Ramos (cell line): ENCODE results near the gene WDR38.
"Not testable (repeated sequence)": the region's sequence is repeated elsewhere in the genome, so short reads cannot be mapped to it uniquely, and the experiment has no call there.

Experiments
- in situ Hi-C: fragments of 300-500 bp; cut with MboI; formaldehyde crosslinking; loops from one replicate; pipeline ENCODE4 v1.14.3; 2022; ENCODE audit warnings: low sequenced_read_pairs; ENCODE audit not compliant: unreplicated experiment

WDR38 gene

DNA sequence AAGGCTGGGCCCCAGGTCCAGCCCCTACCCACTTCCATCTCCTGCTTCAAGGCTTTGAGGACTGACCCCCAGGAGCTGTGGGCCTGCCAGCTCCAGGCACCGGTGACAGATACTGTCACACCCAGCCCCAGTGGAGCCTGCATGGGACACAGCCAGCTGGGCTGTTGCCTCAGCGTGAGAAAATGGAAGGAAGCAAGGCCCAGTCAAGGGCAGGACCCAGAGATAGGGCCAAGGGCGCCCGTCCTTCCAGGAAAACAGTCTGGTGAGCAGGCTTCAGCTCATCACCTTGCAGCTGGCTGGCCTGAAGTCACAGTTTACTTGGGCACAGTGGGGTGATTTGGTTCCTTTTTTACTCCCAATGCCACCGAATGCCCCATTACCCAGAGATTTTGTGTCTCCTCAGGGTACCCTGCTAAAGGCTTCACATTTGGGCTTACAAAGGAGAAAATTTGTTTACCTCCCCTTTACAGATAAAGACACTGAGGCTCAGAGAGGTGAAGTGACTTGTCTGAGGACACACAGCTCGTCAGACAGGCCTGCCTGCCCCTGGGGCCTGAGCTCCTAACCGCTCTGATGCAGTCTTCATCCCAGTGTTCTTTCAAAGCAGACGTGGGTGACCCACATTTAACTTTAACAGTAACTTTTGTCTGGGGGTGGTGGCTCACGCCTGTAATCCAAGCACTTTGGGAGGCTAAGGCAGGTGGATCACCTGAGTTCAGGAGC is 21.5 kb upstream of the WDR38 start:
- in situ Hi-C loops, result no loop called here

DNA sequence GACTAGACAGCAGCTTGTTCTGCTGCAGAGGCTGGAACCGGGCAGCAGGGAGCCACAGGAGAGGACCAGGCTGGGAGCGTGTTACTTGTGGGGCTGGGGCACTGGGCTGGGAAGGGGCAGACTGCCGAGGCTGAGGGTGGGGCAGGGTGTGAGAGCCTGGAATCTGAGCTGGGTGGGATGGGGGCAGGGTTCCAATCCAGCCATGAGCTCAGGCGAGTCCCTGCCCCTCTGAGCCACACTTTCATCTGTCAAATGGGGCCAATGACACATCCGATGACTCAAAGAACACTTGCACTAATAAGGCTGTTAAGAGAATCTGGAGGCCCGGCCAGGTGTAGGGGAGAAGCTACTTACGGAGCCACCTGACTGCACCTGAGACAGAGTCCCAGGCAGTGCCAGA is 18.7 kb upstream of the WDR38 start:
- in situ Hi-C loops, result no loop called here

DNA sequence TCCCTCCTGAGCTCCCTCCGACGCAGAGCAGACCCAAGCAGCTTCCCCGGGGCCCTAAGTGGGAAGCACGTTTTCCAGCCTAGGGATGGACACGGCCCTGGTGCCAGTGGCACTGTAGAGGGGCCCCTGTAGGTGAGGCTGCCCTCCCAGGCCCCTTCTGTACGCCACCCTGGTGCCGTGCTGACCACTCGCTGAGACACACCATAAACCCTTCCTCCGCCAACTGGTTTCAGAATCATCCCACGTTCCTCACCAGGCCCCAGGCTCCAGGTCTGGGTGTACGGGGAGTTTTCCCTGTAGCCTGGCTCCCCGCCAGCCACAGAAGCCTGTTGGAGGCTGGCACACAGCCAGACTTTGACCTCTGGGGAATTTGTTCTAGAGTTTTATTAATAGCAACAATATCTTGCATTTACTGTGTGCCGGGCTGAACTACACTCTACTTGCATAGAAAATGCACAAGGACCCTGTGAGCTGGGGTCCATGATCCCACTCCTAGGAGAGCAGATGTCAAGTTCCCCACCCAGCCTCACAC is 18.2 kb upstream of the WDR38 start:
- in situ Hi-C loops, result no loop called here

DNA sequence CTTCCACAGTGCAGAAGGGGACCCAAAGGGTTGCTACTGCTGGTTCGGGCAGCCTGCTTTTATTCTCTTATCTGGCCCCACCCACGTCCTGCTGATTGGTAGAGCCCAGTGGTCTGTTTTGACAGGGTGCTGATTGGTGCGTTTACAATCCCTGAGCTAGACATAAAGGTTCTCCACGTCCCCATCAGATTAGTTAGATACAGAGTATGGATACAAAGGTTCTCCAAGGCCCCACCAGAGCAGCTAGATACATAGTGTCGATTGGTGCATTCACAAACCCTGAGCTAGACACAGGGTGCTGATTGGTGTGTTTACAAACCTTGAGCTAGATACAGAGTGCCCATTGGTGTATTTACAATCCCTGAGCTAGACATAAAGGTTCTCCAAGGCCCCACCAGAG is 15.1 kb upstream of the WDR38 start:
- in situ Hi-C loops, result not testable (repeated sequence)

DNA sequence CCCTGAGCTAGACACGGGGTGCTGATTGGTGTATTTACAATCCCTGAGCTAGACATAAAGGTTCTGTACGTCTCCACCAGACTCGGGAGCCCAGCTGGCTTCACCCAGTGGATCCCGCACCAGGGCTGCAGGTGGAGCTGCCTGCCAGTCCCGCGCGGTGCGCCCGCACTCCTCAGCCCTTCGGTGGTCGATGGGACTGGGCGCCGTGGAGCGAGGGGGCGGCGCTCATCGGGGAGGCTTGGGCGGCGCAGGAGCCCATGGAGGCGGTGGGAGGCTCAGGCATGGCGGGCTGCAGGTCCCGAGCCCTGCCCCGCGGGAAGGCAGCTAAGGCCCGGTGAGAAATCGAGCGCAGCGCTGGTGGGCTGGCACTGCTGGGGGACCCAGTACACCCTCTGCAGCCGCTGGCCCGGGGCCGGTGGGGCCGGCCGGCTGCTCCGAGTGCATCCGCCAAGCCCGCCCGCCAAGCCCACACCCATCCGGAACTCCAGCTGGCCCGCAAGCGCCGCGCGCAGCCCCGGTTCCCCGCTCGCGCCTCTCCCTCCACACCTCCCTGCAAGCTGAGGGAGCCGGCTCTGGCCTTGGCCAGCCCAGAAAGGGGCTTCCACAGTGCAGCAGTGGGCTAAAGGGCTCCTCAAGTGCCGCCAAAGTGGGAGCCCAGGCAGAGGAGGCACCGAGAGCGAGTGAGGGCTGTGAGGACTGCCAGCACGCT is 14.5 kb upstream of the WDR38 start:
- in situ Hi-C loops, result not testable (repeated sequence)

GRCh38 chr9:124839612-124840299 is 13.5 kb upstream of the WDR38 start:
- in situ Hi-C loops, result loop anchor here (10.0 kb wide), 1 partner anchor 225 kb away; no protein-coding TSS in a partner anchor

DNA sequence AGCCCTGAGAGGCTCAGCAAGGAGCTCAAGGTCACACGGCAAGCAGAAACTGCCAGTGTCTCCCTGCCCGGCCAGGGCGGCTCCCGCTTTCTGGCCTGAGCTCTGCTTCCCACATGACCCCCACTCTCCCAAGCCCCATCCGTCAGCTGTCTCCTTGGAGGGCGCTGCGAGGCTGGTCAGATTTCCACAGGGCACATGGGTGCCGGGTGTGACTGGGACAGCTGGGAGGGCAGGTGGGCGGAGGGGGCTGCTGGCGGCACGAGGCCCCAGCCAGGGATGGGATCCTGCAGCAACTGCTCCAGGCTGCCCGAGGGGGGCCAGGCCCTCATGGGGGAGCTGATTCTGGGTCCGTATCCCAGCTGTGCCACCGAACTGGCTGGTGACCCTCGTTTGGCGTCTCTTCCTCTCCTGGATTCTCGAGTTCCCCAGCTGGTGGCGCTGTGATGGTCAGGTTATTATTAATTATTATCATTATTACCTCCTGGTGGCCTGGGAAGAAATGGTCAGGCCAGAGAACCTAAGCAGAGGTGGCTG is 12.9 kb upstream of the WDR38 start:
- in situ Hi-C loops, result loop anchor here (10.0 kb wide), 1 partner anchor 226 kb away; no protein-coding TSS in a partner anchor

DNA sequence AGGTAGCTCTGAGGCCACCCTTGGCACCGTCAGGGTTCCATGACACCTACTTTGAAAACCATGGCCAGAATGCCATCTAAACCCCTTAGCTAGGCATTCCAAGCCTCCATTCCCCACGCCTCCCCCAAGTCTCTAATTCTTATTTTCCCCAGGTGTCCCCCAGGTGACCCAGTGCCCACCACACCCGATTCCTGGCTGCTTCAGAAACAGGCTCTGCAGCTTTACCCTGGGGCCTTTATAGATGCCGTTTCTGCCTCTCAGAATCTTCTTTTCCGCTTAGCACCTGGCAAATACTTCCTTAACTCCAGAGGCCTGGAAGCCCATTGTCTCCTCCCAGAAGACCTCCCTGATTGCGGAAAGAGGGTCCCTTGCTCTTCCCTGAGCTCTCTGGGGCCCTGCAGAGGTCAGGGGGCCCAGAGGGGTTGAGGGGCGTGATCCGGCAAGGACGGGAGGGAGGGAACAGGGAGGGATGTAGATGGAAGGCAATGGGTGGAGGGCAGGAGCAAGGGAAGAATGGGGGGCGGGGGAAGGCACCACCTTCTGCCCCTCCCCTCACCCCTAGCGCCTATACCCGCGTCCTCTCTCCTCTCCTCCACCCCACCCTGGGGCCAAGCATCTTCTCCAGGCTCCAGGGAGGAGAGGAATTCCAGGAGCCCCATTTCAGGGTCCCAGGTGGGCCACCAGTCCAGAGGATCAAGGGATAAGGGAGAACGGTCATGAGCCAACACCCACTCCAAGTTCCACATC is 12.0 kb upstream of the WDR38 start:
- in situ Hi-C loops, result loop anchor here (10.0 kb wide), 1 partner anchor 226 kb away; no protein-coding TSS in a partner anchor

- in situ Hi-C loops, result loop anchor here (10.0 kb wide), 1 partner anchor 229 kb away; no protein-coding TSS in a partner anchor
Observed at GRCh38 chr9:124843456-124844034, 9.7 kb upstream of the WDR38 start.

DNA sequence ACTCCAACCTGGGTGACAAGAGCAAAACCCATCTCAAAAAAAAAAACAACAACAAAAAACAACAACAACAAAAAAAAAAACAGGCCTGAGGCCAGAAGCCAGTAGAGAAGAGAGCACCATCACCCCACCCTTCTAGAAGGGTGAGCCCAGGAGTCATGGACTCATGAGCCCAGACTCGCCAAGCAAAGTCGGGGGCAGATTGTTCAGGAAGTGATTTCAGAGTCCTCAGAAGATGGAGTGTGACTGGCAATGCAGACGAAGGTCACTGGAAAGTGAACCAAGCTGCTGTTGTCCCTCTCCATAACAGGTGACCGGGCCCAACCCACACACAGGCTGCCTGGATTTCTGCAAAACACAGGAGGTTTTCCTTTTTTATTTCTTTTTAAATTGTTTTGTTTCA is 9.0 kb upstream of the WDR38 start:
- in situ Hi-C loops, result loop anchor here (10.0 kb wide), 1 partner anchor 229 kb away; no protein-coding TSS in a partner anchor

- in situ Hi-C loops, result loop anchor here (10.0 kb wide), 1 partner anchor 232 kb away; no protein-coding TSS in a partner anchor
Observed at GRCh38 chr9:124846467-124846866, 6.8 kb upstream of the WDR38 start.

DNA sequence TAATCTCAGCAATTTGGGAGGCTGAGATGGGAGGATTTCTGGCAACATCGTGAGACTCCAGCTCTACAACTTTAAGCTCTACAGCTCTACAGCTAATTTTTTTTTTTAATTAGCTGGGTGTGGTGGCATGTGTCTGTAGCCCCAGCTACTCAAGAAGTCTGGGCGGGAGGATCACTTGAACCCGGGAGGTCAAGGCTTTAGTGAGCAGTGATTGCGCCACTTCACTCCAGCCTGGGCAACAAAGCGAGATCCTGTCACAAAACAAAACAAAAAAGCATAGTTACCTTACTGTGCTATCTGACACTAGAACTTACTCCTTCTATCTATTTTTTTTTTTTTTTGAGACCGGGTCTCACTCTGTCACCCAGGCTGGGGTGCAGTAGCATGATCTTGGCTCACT is 6.3 kb upstream of the WDR38 start:
- in situ Hi-C loops, result loop anchor here (10.0 kb wide), 1 partner anchor 232 kb away; no protein-coding TSS in a partner anchor

DNA sequence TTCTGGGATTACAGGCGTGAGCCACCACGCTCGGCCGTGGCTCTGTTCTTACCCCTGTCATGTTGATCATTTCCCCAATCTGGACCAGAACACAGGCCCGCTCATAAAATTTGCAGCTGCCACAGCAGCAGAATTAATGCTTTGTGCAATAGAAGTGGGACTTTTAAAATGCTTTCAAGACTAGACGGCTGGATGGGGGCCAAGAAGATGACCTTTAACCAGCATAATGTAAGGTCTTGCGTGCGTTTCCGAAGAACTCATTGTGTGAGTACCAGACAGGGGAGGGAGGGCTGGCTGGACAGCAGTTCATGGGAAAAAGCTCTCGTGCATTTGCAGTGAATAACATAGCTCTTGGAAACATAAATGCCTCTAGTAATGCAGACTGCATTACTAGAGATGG is 3.5 kb upstream of the WDR38 start:
- in situ Hi-C loops, result loop anchor here (5.0 to 10.0 kb wide), 2 partner anchors 78 to 235 kb away; partner anchors contain the start of gene NR6A1

DNA sequence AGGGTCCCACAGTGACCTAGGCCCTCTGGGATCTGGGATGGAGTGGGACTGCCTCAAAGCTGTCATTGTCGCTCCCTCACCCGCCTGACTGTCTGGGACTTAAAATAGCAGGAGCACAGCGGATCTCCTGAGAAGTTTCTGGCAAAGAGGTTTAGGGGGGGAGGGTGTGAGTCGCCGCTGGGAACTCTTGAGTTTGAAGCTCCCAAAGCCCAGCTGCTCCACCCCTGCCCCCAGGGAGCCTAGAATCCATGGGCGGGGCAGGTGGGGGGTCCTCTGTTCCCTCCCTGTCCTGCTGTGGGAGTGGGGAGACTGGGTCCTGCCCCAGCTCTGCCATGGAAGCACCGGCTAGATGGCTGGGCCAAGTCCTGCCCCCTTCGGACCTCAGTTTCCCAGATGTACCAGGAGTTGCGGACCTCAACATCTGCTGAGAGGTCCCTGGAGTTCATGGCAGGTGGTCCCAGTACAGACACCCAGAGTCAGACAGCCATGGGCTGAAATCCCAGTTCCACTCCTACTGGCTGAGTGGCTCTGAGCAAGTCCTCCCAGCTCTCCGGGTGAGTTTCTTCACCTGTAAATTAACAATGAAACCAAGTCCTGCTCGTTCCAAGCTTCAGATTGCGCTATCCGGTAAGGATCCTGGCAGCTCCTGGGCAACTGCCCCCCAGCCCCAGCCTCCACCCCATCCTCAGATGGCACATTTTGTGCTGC is 985 bp upstream of the WDR38 start:
- in situ Hi-C loops, result loop anchor here (5.0 kb wide), 1 partner anchor 80 kb away; the partner anchor contains the start of gene NR6A1

DNA sequence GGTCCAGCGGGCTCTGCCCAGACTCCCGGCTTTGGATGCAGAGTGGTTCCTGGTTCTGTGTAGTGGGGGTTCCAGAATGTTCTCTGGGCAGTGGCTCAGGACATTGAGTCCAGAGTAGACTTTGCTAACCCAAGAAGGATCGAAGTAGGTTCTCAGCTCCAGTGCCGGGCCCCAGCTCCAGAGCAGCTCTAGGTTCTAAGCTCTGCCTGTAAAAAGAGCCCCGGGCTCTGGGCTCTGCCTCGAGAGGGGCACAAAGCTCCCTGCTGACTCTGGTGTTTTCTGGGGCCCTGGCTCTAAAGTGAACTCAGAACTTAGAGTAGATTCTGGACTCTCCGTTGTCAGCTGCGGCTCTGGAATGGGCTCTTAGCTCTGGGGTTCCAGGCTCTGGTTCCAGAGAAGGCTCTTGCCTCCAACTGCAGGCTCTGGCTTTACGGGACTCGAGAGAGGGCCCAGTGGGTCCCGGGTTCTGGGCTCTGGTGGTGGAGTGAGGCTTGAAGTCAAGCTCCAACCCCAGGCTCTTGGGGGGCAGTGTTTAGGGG is 414 bp downstream of the WDR38 start:
- in situ Hi-C loops, result loop anchor here (5.0 kb wide), 1 partner anchor 81 kb away; the partner anchor contains the start of gene NR6A1

DNA sequence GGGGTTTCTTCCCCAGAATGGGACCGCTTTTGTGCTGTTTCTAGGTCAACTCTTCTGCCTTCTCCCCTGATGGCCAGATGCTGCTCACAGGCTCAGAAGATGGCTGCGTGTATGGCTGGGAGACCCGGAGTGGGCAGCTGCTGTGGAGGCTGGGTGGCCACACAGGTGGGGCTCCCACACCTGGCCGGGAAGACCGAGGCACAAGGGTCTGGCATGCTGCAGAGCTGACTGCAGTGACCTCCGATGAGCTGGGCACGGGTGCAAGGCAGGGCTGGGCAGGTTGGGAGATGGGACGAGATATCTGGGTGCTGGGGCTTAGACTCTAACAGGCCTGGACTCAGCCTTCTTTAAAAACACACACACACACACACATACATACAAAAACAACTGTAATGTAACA is 901 bp downstream of the WDR38 start:
- in situ Hi-C loops, result loop anchor here (5.0 kb wide), 1 partner anchor 82 kb away; the partner anchor contains the start of gene NR6A1

GRCh38 chr9:124854822-124855221 is 1.6 kb downstream of the WDR38 start:
- in situ Hi-C loops, result loop anchor here (5.0 kb wide), 1 partner anchor 83 kb away; the partner anchor contains the start of gene NR6A1

DNA sequence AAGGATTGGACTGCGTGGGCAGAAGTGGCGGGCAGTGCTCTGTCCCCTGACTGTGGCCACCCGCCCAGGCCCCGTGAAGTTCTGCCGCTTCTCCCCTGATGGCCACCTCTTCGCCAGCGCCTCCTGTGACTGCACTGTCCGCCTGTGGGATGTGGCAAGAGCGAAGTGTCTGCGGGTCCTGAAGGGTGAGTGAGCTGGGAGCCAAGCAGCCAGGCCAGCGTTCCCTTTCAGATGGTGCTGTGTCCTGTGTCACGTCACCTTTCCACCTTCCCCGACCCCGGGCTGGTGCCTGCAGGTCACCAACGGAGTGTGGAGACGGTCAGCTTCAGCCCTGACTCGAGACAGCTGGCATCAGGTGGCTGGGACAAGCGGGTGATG is 2.3 kb downstream of the WDR38 start:
- in situ Hi-C loops, result no loop called here
